Cerebellar cortex (tissue), 1 donor: ENCODE data around the gene ST6GALNAC2.

Source experiments
- DNase-seq: peaks from one replicate; pipeline ENCODE4 v3.0.0-alpha.2; 2015; ENCODE audit warnings: low spot score

ST6GALNAC2 gene

DNA sequence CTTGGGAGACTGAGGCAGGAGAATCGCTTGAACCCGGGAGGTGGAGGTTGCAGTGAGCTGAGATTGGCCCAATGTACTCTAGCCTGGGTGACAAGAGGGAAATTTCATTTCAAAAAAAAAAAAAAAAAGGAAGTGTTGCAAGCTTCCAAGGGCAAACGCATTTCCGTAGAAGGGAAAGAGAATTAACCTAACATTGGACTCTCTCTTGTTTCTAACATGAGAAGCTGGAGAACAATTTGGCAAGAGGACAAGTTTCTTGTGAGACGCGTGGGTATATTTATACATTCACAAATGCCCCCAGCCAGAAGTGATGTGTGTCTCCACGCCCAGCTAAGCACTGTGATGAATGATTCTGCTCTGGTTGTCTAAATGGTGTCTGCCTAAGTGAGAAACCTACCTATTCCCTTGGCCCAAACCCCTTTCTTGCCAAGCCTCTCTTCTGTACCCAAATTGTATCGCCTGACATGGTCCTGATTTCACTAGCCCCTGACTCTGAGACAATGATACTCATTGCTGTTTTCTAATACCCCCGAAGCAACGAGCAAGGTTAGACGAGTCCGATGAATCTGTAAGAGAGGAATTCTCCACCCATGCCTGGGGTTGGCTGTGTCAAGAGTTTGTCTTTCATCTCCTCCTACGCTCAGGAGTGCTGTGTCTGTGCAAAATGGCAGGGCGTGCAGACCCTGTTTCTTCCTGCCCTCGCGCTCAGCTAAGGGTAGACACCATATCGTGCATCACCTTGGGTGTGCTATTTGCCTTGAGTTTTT is 14.2 kb upstream of the ST6GALNAC2 start:
- no peak for DNase-seq

DNA sequence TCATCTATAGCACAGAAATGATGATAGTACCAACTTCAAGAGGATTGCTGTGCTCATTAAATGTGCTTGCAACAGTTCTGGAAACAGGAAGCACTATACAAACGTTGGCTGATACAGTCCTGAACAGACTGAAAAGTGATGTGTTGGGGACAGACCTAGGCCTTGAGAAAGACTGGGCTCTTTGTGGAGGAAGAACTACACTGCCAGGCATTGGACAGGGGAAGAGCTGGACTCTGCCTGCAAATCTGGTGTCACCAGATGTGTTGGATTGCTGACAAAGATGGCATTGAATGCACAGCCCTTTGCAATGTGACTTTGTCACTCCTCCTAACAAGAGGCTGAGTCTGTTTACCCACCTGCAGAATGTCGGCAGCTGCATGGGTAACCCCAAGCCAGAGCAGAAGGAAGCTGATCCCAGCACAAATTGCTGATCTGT is 12.4 kb upstream of the ST6GALNAC2 start:
- no peak for DNase-seq

DNA sequence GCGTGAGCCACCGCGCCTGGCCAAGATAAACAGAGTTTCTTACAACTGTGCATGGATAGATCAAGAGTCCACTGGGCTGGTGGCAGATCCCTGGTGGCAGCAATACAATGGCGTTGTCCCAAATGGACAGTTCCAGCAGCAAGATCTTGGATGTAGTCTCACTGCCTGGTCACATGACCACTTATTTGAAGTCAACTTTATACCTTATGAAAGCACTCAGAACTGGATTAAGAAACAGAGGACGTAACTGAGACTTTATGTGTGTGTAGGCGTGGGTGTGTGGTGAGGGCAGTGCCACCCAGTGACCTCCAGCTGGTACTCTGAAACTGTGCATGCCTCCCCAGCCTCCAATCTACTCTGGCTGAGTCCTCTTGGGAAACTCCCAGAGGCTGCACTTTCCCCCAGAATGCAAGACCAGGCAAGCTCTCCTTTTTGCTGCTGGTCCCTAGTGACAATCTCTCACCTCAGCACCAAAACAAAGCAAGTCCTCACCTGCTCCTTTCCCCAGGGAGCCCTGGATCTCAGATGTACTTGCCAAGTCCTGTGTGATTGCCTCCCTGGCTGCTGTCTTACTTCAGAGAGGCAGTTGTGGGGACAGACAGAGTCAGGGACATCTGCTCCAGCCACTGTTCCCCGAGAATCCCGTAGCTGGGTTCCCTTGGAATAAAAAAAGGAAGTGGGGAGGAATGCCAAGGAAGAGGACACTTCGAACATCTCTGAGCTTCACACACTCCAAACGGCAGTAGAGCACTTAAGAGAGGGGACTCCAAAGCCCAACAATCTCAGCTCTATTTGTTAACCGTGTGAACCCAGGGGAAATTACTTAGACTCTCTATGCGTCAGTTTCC is 11.7 kb upstream of the ST6GALNAC2 start:
- no peak for DNase-seq

DNA sequence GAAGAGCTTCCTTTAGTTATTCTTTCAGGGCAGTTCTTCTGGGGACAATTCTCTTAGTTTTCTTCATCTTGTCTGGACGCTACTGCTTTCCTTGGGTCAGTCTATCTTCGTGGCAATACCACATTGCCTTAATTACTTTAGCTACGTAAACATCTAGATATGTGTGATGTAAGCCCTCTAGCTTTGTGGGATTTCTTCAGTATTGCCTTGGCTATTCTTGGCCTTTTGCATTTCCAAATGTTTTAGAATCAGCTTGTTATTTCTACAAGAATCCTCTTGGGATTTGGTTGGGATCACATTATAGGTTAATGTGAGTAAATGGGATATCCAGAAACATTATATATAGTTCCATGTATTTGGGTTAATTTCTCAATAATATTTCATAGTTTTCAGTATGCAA is 9.0 kb upstream of the ST6GALNAC2 start:
- DNase-seq = no peak

DNA sequence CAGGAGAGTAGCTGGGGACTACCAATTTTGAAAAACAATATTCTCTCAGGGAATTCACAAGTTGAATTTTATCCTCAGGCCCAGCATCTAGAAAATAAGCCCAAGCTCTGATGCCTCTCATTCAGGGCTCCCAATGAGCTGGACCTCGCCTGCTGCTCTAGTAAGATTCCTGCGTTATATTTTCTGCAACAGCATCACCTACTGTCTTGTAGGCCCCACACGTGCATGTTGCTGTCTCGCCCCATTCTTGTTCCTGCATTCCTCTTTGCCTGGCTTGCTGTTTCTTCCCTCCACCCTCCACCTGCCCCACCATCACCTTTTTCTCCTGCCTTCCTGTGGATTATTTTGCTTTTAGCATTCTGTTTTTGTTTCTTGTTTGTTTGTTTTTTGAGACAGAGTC is 8.3 kb upstream of the ST6GALNAC2 start:
- DNase-seq = no peak

DNA sequence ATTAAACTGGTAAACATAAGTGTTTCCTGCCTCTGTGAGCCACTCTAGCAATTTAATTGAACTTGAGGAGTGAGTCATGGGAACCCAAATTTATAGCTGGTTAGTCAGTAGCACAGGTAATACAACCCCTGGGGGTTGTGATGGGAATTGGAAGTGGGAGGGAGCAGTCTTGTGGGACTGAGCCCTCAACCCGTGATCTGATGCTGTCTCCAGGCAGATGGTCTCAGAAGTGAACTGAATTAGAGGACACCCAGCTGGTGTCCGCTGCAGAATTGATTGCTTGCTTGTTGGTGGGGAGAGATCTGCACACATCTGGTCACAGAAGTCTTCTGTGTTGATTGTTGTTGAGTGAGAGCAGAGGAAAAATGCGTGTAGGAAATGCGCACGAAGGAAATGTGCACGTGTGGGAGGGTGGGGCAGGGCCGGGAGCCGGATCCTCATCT is 7.7 kb upstream of the ST6GALNAC2 start:
- DNase-seq = no peak

DNA sequence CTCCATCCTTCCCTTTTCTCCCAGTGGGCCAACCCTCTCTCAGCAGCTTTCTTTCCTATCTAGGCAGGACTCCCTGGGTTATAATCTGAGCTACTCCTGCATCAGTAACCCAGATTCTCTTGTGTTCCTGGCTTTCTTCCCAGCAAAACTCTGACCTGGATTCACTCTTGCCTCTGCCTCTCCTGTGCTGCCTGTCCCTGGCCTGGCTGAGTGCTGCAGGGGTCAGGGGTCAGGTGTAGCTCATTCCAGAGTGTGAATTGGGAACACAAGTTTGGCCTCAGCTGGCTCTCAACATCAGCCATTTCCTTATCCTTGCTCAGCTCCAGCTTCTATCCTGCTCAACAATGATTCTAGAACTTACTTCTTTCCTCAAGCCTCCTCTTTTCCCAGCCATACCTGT is 2.5 kb upstream of the ST6GALNAC2 start:
- peak; percentile 39 for DNase-seq

DNA sequence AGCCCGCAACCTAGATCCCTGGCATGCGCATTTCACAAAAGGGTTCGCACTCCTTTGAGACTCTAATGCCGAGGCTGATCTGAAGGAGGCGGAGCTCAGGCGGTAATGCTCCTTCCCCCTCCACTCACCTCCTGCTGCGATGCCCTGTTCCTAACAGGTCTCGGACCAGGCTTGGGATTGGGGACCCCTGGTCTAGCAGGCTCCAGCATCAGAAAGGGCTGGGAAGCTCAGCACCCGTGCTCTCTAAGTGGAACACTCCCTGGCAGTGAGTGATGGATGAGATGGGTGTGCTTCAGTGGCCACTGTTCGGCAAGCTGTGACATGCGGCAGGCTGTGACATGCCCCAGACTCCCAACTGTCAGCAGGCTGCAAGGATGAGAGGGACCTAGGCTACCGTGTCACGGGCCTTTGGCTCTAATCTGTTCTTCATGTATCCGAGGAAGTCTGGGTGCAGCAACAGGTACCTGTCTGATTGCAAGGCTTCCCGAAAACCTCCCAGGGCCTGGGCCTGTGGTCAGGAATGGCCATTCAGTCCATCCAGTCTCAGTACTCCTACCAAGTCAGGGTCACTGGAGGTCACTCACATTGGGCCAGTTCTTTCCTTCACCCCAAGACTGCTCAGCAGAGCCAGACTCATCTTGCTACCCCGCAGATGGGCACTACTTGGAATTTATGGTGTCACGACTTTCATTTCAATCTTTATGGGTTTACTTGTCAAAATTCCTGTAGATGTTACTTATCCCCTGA is 1.3 kb upstream of the ST6GALNAC2 start:
- no peak for DNase-seq

DNA sequence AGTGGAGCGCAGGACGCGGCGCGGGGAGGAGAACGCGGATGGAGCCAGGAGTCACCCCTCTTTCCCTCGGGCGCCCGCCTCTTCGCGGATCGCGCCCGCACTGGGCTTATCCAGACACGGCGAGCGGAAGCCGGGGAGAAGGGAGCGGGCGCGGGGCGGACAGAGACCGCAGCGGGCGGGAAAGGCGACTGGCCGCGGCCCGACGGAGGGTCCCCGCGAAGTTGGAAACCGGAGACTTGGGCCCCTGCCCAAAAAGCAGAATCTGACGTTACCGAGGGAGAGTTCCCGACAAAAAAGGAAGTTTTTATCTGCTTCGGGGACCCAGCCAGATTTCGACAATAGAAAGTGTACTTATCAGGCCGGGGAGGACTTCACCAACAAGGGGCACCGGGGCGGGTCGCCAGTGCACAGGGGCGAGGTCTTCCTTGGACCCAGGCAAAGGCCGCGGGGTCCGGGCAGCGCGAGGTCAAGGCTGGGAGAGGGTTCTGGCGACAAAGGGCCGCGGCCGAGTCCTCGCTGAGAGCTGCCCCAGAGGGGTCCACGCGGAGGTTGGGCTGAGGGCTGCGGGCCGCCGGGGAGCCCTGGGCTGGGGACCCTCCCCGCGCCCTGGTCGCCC is 519 bp downstream of the ST6GALNAC2 start:
- DNase-seq = no peak

DNA sequence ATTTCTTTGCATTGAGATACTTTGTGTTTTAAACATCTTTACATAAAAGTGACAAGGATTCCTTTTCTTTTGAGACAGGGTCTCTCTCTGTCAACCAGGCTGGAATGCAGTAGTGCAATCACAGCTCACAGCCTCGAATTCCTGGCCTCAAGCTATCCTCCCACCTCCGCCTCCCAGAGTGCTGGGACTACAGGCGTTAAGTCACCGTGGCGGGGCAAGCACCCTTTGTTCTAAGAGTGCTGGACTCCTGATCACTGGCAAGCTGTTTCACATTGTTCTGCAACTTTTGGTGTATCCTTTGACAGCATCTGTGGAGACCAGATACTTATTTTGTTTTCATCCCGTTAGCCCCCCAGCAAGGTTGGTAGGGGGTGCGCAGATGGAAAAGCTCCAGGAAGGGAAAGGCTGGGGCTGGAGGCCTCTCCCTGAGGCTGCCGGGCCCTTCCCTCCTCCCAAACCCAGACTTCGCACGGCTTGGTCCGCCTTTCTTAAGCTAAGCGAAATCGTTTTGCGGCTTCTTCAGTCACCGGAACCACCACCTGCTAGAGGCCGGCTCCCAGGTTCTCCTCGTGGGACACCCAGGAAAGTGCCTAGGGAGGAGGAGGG is 1.1 kb downstream of the ST6GALNAC2 start:
- no peak for DNase-seq

DNA sequence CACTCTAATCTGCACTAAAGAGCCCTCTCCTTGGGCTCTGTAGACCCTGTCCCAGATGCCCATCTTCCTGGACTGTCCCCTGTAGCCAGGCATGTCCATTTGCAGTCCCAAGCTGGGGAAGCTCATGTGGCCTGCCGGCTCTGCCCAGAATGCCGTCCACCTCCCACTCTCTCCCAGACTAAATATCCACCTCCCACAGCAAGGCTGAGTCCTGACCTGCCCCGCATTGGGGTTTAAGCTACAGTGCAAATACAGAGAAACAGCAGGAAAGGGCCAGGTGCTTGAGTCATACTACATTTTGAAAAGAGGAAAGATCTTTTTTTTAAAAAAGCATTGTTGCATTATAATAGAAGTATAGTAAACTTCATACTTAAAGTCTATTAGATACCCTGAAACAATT is 3.0 kb downstream of the ST6GALNAC2 start:
- DNase-seq = no peak

DNA sequence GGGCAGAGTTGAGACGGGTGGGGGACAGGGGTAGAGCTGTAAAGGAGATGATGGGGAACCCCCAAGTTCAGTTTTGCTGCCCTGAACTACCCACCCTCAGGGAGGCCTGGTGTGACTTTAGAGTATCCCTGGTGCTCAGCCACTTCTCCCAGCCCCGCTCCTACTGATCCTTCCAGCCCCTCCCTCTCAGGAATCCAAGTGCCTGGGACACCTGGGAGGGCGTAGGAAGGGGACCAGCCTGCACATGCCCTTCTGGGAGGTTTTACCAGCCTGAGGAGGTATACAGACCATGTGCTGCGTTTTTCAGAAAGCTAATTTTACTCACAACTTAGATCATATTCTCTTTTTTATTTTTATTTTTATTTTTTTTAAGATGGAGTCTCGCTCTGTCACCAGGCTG is 4.1 kb downstream of the ST6GALNAC2 start:
- no peak for DNase-seq

DNA sequence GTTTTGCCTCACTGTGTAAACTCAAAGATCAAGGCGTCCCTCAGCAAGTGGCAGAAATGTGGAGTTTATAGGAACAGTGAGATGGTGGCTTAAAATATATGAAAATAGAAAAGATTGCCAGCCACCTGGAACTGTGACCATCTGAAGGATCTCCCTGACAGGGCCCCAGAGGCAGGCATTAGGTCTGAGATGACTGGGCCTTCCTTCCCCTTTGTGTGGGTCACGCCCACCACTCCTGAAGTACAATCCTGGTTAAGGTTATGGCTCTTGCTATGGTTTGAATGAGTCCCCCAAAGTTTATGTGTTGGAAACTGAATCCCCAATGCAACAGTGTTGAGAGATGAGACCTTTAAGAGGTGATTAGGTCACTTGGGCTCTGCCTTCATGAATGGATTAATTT is 6.4 kb downstream of the ST6GALNAC2 start:
- DNase-seq = no peak

DNA sequence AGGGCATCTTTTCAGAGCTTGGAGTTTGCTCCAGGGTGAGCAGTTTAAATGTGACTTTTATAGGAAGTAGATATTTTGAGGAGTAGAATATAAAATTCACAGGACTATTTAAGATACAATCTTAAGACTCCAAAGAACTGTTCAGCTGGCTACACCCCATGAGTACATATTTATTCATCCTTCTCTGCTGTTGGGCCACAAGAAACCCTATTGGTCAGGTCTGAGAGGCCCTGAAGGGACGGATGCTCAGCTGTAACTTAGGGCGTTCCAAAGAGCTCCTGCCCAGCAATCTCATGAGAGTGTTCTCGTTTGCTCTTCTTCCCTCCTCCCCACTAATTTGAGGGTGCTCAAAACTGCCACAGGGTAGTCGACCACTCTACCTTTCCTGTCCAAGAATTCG is 7.3 kb downstream of the ST6GALNAC2 start:
- no peak for DNase-seq

DNA sequence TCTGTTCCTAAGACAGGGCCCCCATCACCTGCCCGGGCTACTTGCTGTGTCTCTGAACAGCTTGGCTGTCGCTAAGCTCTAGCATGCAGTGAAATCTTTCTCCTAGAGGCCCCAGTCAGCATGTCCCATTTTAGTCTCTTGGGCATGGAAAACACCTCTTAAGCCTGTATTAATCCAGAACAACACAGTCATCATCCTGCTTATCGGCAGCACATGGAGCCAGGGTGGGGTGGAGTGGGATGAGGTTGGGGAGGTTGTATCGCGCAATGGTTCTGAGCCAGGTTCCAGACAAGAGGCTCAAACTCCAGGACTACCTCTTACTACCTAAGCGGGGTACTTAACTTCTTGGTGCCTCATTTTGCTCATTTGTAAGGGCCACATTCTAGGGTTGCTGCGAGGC is 7.8 kb downstream of the ST6GALNAC2 start:
- no peak for DNase-seq

DNA sequence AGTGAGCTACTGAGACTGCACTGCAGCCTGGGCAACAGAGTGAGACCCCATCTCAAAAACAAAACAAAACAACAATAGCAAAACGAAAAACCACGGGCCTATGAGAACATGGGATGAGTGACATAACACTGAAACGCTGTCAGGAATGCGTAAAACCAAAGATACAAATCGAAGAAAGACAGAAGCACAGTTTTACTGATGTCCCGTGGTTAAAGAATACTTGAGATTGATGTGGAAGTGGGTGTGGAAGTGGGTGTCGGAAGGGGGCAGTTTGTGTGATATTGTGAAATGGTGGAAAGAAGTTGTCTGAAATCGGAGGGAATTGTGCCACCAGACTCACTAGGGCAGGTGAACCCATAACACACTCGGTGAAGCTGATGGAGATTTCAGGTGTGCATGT is 9.5 kb downstream of the ST6GALNAC2 start:
- no peak for DNase-seq

DNA sequence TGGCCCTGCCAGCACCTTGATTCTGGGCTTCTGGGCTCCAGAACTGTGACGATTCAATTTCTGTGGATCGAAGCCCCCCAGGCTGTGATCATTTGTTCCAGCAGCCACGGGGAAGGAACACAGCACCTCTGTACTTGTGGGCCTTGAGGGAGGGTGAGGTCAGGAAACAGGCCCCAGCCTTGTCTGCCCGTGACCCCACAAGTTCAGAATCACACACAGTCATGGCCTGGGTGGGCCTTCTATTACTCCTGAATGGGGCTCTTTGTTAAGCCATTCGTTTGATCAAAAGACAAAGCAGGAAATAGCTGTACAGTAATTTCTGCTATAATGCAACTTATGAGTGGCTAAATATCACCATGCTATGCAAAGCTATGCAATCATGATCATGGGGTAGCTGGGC is 10.1 kb downstream of the ST6GALNAC2 start:
- no peak for DNase-seq

DNA sequence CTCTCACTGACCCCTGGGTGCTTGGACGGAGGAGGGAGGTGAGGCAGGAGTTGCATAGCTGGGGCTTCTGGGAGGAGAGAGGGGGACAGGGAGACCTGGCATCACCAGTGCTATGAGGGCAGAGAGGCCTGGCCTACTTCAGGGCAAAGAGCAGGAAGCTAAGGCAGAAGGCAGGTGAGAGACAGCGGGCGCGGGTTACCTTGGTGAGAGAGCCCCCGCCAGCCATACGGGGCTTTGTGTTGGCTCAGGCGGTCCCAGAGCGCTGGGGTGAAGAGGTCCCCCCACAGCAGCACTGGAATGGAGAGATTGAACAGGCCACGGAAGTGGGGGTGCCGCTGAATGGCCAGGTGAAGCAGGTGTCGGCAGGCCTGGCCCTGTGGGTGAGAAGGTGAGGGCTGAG is 11.5 kb downstream of the ST6GALNAC2 start:
- DNase-seq = no peak

DNA sequence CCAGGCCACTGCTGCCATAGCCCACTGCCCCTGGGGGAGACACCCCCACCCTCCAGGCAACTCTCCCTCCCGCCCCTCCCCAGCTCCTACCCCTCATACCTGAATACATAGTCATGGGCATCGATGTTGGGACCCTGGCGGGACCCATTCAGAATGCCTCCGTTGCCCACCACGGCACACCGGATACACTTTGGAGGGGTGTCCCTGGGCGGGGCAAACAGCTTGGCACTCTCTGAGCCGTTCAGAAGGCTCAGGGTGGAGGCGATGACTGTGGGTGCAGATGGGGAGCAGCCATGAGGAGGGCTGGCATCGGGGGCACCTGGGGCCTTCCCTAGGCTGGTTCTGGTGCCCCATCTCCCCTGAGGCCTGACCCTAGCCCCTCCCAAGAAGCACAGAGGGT is 12.6 kb downstream of the ST6GALNAC2 start:
- DNase-seq = no peak

DNA sequence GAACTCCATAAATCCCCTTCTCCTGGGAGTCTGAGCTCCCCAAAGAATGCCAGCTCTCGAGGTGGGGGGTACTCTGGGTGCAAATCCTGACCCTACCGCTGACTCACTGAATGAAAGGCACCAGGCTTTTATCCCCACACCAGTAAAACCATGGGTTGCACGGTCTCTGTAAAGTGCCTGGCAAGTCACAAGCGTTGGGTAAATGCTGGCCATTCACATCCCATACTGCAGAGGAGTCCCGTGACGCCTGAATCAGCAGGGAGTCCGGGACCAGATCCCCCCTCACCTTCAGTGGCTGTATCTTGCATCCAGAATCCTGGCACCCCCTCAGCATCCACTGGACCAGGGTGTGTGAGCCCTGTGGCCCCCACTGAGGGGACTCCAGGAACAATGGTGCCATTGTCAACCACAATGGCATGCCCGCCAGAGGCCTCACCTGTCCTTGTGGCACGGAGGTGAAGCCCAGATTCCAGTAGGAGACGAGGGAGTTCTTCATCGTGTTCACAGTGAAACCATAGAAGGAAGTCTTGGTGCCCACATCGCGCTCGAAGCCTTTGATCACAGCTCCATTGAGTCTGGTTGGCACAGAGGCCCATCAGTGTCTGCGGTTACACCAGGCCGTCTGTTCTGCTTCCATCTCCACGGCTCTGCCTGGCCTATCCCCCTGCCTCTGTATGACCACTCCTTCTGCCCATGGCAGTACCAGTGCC is 13.3 kb downstream of the ST6GALNAC2 start:
- DNase-seq = no peak

DNA sequence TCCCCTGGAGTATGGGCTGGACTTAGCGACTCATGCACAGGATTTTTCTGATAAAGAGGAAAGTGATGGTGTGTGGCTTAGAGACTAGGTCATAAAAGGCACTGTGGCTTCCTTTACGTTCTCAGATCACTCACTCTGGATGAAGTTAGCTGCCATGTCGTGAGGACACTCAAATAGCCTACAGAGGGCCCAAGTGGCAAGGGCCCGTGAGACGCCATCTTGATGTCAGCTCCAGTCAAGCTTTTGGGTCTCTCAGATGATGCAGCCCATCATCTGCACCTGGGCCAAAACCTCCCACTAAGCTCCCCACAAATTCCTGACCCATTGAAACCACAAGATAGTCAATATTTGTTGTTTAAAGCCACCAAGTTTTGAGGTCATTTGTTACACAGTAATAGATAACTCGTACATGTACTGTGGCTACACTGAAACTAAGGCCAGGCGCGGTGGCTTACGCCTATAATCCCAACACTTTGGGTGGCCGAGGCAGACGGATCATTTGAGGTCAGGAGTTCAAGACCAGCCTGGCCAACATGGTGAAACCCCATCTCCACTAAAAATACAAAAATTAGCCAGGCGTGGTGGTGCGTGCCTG is 14.7 kb downstream of the ST6GALNAC2 start:
- DNase-seq = no peak
